BJ (cell line): ENCODE data around the gene SRPRB. TPM values are rescaled to one million over a fixed set of nuclear protein-coding genes. Genes with fewer than 3 reads are reported as not detected.
A peak's percentile ranks its signal among the peaks of the same experiment; 100 is the strongest.

ENCODE experiments used
- CTCF ChIA-PET: fragments of 350-600 bp; formaldehyde crosslinking; extraction: SDS; loops from one replicate; lab custom pipeline; 2021; ENCODE audit warnings: antibody characterized with exemption, inconsistent platforms; lab: Yijun Ruan, JAX
- POLR2A ChIA-PET: fragments of 300-600 bp; sonication (Branson Sonifier 250); formaldehyde crosslinking; extraction: SDS; loops from one replicate; lab custom pipeline; 2021; ENCODE audit warnings: antibody characterized with exemption; lab: Charles Lee
- DNase-seq: peaks from one replicate; pipeline ENCODE4 v3.0.0-alpha.2; 2011; ENCODE audit warnings: low read depth
- H3K27me3 ChIP-seq: 2 replicates; pipeline ENCODE4 v1.6.0; 2011; ENCODE audit warnings: low read length; ENCODE audit not compliant: control insufficient read depth, insufficient read depth
- H3K36me3 ChIP-seq: 2 replicates; pipeline ENCODE4 v1.5.1; 2011; ENCODE audit warnings: low read length; ENCODE audit not compliant: control insufficient read depth, insufficient read depth
- H3K4me3 ChIP-seq: 2 replicates; pipeline ENCODE4 v1.5.1; 2011; ENCODE audit warnings: low read depth, mild to moderate bottlenecking, control low read depth, low read length
- polyA minus RNA-seq: library from RNA; depleted of rRNA, polyadenylated mRNA; stranded (reverse); fragments of >200 nt; gene quantifications from 2 replicates; pipeline ENCODE4 v1.2.3, GENCODE V29; 2011; rRNA and poly(A)+ RNA removed
- polyA plus RNA-seq: library from polyadenylated mRNA; depleted of rRNA; stranded (reverse); fragments of >200 nt; gene quantifications from 2 replicates; pipeline ENCODE4 v1.2.3, GENCODE V29; 2011; rRNA removed
- TF ChIP-seq, protein P1 (sequence below): IDR thresholded peaks from 2 replicates; pipeline ENCODE4 v1.5.1; 2011; ENCODE audit warnings: low read depth, mild to moderate bottlenecking, control low read depth, inconsistent platforms, low read length, moderate library complexity; ENCODE audit not compliant: insufficient read depth

The SRPRB gene, protein sequence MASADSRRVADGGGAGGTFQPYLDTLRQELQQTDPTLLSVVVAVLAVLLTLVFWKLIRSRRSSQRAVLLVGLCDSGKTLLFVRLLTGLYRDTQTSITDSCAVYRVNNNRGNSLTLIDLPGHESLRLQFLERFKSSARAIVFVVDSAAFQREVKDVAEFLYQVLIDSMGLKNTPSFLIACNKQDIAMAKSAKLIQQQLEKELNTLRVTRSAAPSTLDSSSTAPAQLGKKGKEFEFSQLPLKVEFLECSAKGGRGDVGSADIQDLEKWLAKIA
- 36.0 and 71.7 TPM in 2 replicates for polyA plus RNA-seq
- 30.4 and 36.2 TPM in 2 replicates for polyA minus RNA-seq

DNA sequence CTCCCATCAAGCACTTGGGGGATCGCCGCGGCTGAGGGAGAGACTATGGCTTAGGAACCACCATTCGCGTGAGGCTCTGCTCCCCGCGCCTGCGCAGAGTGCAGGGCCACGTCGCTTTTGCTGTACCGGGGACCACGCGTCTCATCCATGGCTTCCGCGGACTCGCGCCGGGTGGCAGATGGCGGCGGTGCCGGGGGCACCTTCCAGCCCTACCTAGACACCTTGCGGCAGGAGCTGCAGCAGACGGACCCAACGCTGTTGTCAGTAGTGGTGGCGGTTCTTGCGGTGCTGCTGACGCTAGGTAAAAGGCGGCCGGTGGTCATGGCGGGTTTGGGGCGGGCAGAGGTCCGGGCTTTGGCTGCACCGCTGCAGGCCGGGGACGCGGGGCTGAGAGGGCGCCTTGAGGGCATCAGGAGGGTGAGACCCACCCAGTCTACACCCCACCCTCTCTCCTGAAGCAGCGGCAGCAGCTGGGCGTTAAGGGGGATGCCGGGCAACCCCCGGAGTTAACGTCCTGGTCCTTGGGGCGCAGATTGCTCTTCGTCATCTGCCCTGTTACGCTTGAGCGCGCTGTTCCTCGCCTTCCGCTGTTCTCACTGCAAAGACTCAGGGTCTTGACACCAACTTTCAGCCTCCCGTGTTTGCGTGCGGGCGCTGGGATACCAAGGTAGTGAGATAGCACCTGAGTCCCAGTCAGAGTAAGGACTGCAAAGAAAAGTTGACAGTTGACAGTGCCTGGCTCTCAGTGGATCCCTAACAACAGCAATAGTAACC is at the start of gene SRPRB:
Gene SRPRB, plus strand, starts transcription at position 114 of the 774 bp plus-strand sequence. Its CDS starts 34 bp downstream, at position 148.
- TF ChIP-seq, protein P1, sequence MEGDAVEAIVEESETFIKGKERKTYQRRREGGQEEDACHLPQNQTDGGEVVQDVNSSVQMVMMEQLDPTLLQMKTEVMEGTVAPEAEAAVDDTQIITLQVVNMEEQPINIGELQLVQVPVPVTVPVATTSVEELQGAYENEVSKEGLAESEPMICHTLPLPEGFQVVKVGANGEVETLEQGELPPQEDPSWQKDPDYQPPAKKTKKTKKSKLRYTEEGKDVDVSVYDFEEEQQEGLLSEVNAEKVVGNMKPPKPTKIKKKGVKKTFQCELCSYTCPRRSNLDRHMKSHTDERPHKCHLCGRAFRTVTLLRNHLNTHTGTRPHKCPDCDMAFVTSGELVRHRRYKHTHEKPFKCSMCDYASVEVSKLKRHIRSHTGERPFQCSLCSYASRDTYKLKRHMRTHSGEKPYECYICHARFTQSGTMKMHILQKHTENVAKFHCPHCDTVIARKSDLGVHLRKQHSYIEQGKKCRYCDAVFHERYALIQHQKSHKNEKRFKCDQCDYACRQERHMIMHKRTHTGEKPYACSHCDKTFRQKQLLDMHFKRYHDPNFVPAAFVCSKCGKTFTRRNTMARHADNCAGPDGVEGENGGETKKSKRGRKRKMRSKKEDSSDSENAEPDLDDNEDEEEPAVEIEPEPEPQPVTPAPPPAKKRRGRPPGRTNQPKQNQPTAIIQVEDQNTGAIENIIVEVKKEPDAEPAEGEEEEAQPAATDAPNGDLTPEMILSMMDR: no peak
- peaks cover 1% of the 10 kb centered on the region; the same call in 1 of the 2 replicates for H3K36me3 ChIP-seq
- peaks cover 1% of the 10 kb centered on the region for H3K27me3 ChIP-seq
- ChIA-PET POLR2A (no interaction called here), CTCF (interaction anchor here (0.6 to 1.6 kb wide), 4 partner anchors 9 to 1860 kb away, joined by 3 to 7 read pairs (median 3); no protein-coding TSS in a partner anchor)
- DNase-seq: peak; percentile 63
- H3K4me3 ChIP-seq: peak within 1 kb of the TSS; percentile 83

DNA sequence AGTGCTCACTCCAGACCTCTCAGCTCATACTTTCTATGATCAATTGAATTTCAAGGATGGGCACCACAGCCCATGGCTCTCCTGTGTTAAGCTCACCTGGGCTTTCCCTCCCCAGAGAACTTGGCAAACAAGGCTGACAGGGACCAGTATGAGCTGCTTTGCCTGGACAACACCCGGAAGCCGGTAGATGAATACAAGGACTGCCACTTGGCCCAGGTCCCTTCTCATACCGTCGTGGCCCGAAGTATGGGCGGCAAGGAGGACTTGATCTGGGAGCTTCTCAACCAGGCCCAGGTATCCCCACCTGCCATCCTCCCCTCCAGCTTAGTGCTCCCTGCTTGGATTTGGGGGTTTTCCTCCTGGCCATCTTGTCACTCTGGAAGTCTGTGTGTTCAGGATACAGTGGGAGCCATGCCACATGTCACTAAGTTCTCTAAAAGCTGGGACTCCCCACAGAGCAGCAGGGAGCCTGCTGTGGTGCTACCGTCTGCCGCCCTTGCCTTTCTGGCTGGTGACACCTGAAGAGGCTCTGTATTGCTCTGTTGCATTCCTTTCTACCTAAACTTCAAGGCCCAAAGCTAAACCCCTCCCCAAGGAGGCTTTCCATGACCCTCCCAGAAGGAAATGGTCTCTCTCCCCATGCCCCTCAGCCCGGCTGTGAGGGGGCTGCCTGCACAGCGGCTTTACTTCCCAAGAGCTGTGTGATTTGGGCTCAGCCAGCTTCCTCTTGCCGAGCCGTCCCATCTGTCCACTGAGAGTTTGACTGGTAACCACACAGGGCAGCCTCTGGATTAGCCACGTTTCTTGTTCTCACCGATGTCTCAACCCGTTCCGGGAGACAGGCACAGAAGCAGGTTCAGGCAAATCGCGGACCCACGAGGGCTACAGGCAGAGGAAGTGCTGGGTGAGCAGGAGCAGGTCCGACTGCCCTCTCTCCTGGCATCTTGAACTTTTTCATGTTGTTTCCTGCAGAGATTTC is 48.6 kb upstream of the SRPRB start:
- no peak for DNase-seq
- CTCF ChIA-PET: no interaction called here
- TF ChIP-seq, protein P1: no peak
- POLR2A ChIA-PET: interaction anchor here (0.6 kb wide), 1 partner anchor 128 kb away, joined by 3 read pairs; no protein-coding TSS in a partner anchor
- Histone ChIP-seq H3K4me3 (no peak overlapping the region), H3K27me3 (no peaks in the 10 kb centered on the region), H3K36me3 (no peaks in the 10 kb centered on the region)

DNA sequence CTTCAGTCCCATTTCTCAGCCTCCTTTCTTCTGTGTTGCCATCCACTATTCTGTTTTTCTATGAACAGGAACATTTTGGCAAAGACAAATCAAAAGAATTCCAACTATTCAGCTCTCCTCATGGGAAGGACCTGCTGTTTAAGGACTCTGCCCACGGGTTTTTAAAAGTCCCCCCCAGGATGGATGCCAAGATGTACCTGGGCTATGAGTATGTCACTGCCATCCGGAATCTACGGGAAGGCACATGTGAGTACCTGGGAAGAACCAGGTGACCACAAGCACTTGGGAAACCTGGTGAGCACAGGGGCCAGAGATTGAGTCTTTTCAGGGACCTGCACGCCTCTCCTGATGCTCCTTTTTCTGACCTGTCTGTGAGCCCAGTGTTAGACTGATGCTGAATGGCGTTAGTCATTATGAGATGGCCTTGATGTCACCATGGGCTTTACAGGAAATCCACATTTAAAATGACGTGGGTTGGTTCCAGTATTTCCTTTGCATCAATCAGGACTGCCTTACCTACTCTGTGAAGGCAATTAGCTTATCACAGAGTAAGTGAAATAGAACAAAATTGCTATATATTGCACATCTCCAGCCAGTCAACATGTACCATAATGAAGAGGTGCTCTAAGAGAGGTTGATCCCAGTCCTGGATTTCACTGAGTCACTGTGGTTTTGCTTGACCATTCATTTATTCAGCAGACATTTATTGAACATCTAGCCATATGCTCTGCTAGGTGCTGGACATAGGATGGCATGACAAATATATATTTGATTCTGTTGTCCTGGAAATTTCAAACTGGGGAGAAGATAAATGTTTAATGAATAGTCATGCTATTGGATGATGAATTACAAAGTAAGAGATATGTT is 47.7 kb upstream of the SRPRB start:
- H3K27me3 ChIP-seq: no peaks in the 10 kb centered on the region
- CTCF ChIA-PET: no interaction called here
- no peaks in the 10 kb centered on the region for H3K36me3 ChIP-seq
- DNase-seq: no peak
- no peak overlapping the region for H3K4me3 ChIP-seq
- TF ChIP-seq, protein P1: no peak
- POLR2A ChIA-PET: no interaction called here

DNA sequence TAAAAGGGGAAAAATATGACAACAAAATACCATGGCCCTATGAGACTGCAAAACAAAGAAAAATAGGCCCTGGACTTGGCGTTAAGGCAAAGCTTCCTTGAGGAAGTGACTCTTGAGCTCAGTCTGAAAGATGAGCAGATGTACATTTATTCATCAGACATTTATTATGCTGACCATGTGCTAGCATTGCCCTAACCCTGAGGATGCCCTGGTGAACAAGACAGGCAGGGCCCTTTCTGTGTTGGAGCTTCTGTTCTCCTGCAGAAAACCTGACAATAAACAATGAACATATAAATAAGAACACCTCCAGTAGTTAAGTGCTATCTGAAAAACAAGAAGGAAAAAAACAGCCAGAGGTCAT is 47.1 kb upstream of the SRPRB start:
- ChIA-PET POLR2A (no interaction called here), CTCF (no interaction called here)
- TF ChIP-seq, protein P1: no peak
- Histone ChIP-seq H3K36me3 (no peaks in the 10 kb centered on the region), H3K4me3 (no peak overlapping the region), H3K27me3 (no peaks in the 10 kb centered on the region)
- DNase-seq: no peak
